Progenitor cell of endocrine pancreas (in vitro differentiated cells): ENCODE results near the gene GOLM1. TPM values are rescaled to one million over a fixed set of nuclear protein-coding genes. Genes with fewer than 3 reads are reported as not detected.
"Not testable (repeated sequence)": the region's sequence is repeated elsewhere in the genome, so short reads cannot be mapped to it uniquely, and the experiment has no call there.

ENCODE experiments used
- DNase-seq: peaks from one replicate; pipeline ENCODE4 v3.0.0; 2021; ENCODE audit warnings: low spot score; ENCODE audit not compliant: unreplicated experiment
- H3K27ac Mint-ChIP-seq: 2 replicates; pipeline ENCODE4 v1.8.0; 2021; ENCODE audit warnings: mild to moderate bottlenecking, moderate library complexity, mixed read lengths
- H3K27me3 Mint-ChIP-seq: 2 replicates; pipeline ENCODE4 v1.8.0; 2021; ENCODE audit warnings: mixed read lengths
- H3K36me3 Mint-ChIP-seq: 2 replicates; pipeline ENCODE4 v1.8.0; 2022; ENCODE audit warnings: mixed read lengths; ENCODE audit not compliant: insufficient read depth
- H3K4me1 Mint-ChIP-seq: 2 replicates; pipeline ENCODE4 v1.8.0; 2021; ENCODE audit warnings: low read depth, mixed read lengths
- H3K4me3 Mint-ChIP-seq: 2 replicates; pipeline ENCODE4 v1.8.0; 2021; ENCODE audit warnings: low read depth, mild to moderate bottlenecking, moderate library complexity, mixed read lengths
- H3K9me3 Mint-ChIP-seq: 2 replicates; pipeline ENCODE4 v1.8.0; 2021; ENCODE audit warnings: low read depth, mixed read lengths
- CTCF ChIP-seq: fragments of 200-600 bp; sonication (generic); IDR thresholded peaks from one replicate; pipeline ENCODE4 v1.5.0; 2021; ENCODE audit warnings: antibody characterized with exemption, mild to moderate bottlenecking; ENCODE audit not compliant: unreplicated experiment
- long read RNA-seq: library from polyadenylated mRNA; unstranded; transcript quantifications from one replicate; pipeline ENCODE4 v2.0.0, GENCODE V29; 2020
- total RNA-seq: library from RNA; stranded (reverse); gene quantifications from 2 replicates; pipeline ENCODE4 v1.2.1, GENCODE V29; 2021

Gene GOLM1
- total RNA-seq = 104 and 112 TPM in 2 replicates
- long read RNA-seq, transcript GOLM1-202 (10 exons, 3,022 nt) = major isoform, 48 of 105 reads
- long read RNA-seq, transcript GOLM1-203 (10 exons, 3,046 nt) = minor isoform, 11 of 105 reads
- long read RNA-seq, partial matches to known transcripts = 39 of 105 reads
- long read RNA-seq, other reads (novel, unspliced or antisense) = 7 of 105 reads

DNA sequence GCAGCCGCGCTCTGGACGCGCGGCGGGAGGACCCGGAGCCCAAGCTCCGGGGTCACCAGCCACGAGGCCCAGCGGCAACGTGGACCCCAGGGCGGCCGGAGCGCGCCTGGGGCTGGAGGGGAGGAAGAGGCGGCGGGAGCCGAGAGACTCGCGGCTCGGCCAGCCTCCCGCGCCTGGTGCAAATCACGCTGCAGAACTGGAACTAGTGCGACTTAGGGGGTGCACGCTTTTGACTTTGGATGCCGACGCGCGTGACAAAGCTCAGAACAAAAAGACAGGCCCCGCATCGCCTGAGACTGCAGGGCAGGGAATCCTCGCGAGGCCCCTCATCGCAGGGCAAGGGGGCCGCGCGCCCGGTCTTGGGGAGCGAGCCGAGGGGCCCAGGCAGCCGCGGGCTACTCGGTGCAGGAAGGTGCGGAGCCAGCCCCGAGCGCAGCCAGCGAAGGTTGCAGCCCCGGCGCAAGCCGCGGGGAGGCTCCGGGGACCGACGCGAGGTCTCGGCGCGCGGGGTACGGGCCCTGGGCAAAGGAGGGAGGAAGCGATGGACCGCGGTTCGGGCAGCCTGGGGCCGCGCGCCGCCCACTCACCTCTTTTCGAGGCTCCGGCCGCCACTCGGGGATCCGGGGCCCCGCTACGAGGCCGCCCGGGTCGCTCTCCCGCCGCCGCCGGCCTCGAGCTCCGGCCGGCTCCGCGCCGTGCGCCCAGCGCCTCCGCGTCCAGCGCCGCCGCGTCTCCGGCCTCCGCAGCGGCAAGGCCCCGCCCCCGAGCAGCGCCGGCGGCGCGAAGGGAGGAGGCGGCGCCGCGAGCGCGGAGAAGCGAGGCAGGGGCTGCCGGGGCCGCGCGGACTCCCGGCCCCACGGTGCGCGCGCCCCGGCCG, at the start of gene GOLM1:
GOLM1 (minus strand) TSS at position 735 of the 877 bp plus-strand sequence. CDS start 20,238 bp downstream, outside the sequence.
- peaks cover 47% of the 10 kb centered on the region for H3K27me3 Mint-ChIP-seq
- peak; percentile 50 for DNase-seq
- peak within 1 kb of the TSS; percentile 82 for H3K4me3 Mint-ChIP-seq
- no peaks in the 10 kb centered on the region for H3K9me3 Mint-ChIP-seq
- H3K27ac Mint-ChIP-seq = peak within 1 kb of the TSS; percentile 92
- H3K4me1 Mint-ChIP-seq = peaks cover 26% of the 10 kb centered on the region
- TF ChIP-seq CTCF = peak; percentile 32
- no peaks in the 10 kb centered on the region for H3K36me3 Mint-ChIP-seq

- Mint-ChIP-seq H3K27me3 (peaks cover 11% of the 10 kb centered on the region), H3K9me3 (peaks cover 24% of the 10 kb centered on the region)
- not testable (repeated sequence) for H3K4me3 Mint-ChIP-seq
Measured at GRCh38 chr9:86146671-86147070, 47.3 kb upstream of the GOLM1 start.

GRCh38 chr9:86145960-86146359, 46.6 kb upstream of the GOLM1 start:
- DNase-seq, H3K4me3 Mint-ChIP-seq: not testable (repeated sequence)
- Mint-ChIP-seq H3K9me3 (peaks cover 24% of the 10 kb centered on the region), H3K27ac (peak overlapping the region; percentile 4), H3K27me3 (peaks cover 11% of the 10 kb centered on the region), H3K4me1 (peaks cover 13% of the 10 kb centered on the region), H3K36me3 (peaks cover 12% of the 10 kb centered on the region)

More at GRCh38 chr9:86146671-86147070, 47.3 kb upstream of the GOLM1 start:
- not testable (repeated sequence) for DNase-seq, H3K27ac Mint-ChIP-seq
- peaks cover 12% of the 10 kb centered on the region for H3K36me3 Mint-ChIP-seq
- peaks cover 12% of the 10 kb centered on the region for H3K4me1 Mint-ChIP-seq

GRCh38 chr9:86142973-86143372, 43.6 kb upstream of the GOLM1 start:
- Mint-ChIP-seq H3K9me3 (peaks cover 20% of the 10 kb centered on the region), H3K36me3 (peaks cover 12% of the 10 kb centered on the region), H3K27ac (no peak overlapping the region), H3K4me3 (no peak overlapping the region), H3K27me3 (peaks cover 7% of the 10 kb centered on the region), H3K4me1 (peaks cover 7% of the 10 kb centered on the region)
- no peak for TF ChIP-seq CTCF
- DNase-seq = no peak

- peaks cover 7% of the 10 kb centered on the region for H3K36me3 Mint-ChIP-seq
- H3K27me3 Mint-ChIP-seq = peaks cover 7% of the 10 kb centered on the region
- H3K4me3 Mint-ChIP-seq = no peak overlapping the region
- DNase-seq = no peak
- no peak for TF ChIP-seq CTCF
- no peak overlapping the region for H3K27ac Mint-ChIP-seq
- peaks cover 14% of the 10 kb centered on the region for H3K9me3 Mint-ChIP-seq
- H3K4me1 Mint-ChIP-seq = peaks cover 7% of the 10 kb centered on the region
Measured at GRCh38 chr9:86141843-86142242, 42.5 kb upstream of the GOLM1 start.

GRCh38 chr9:86135371-86135770, 36.0 kb upstream of the GOLM1 start:
- Mint-ChIP-seq H3K9me3 (no peaks in the 10 kb centered on the region), H3K27ac (no peak overlapping the region), H3K27me3 (peaks cover 38% of the 10 kb centered on the region), H3K36me3 (no peaks in the 10 kb centered on the region), H3K4me1 (peaks cover 2% of the 10 kb centered on the region), H3K4me3 (no peak overlapping the region)
- no peak for TF ChIP-seq CTCF
- DNase-seq = no peak
